T-helper 9 cell (primary cell): ENCODE measurements around the gene RPL26.
"Not testable (repeated sequence)": the region's sequence is repeated elsewhere in the genome, so short reads cannot be mapped to it uniquely, and the experiment has no call there.

Source experiments
- DNase-seq: peaks from one replicate; pipeline ENCODE4 v3.0.0-alpha.2; 2020

RPL26 gene

GRCh38 chr17:8362651-8363332, 20.2 kb downstream of the RPL26 start:
- no peak for DNase-seq

GRCh38 chr17:8360751-8361150, 22.2 kb downstream of the RPL26 start:
- no peak for DNase-seq

- DNase-seq, result no peak
Observed at GRCh38 chr17:8360260-8360659, 22.7 kb downstream of the RPL26 start.

GRCh38 chr17:8359769-8360168, 23.2 kb downstream of the RPL26 start:
- no peak for DNase-seq

GRCh38 chr17:8357910-8358309, 25.1 kb downstream of the RPL26 start:
- no peak for DNase-seq

- no peak for DNase-seq
Observed at GRCh38 chr17:8354236-8354635, 28.8 kb downstream of the RPL26 start.

GRCh38 chr17:8353736-8354135, 29.3 kb downstream of the RPL26 start:
- DNase-seq, result no peak

GRCh38 chr17:8350339-8350738, 32.7 kb downstream of the RPL26 start:
- DNase-seq, result no peak

GRCh38 chr17:8347001-8347400, 36.0 kb downstream of the RPL26 start:
- not testable (repeated sequence) for DNase-seq

- DNase-seq, result no peak
Observed at GRCh38 chr17:8345951-8346665, 36.9 kb downstream of the RPL26 start.

GRCh38 chr17:8345052-8345690, 37.8 kb downstream of the RPL26 start:
- no peak for DNase-seq

GRCh38 chr17:8341456-8341855, 41.5 kb downstream of the RPL26 start:
- no peak for DNase-seq

GRCh38 chr17:8339540-8339939, 43.5 kb downstream of the RPL26 start, which contains the start of gene ODF4:
Gene ODF4 (plus strand): TSS chr17:8339840. CDS start chr17:8340052, 212 bp downstream.
- no peak for DNase-seq

- no peak for DNase-seq
Observed at GRCh38 chr17:8338753-8339140, 44.2 kb downstream of the RPL26 start.

- no peak for DNase-seq
Observed at GRCh38 chr17:8337802-8338752, 44.9 kb downstream of the RPL26 start.

- DNase-seq, result no peak
Observed at GRCh38 chr17:8333281-8333680, 49.7 kb downstream of the RPL26 start.

GRCh38 chr17:8332688-8333087, 50.3 kb downstream of the RPL26 start:
- no peak for DNase-seq

- DNase-seq, result no peak
Observed at GRCh38 chr17:8332128-8332527, 50.9 kb downstream of the RPL26 start.
